Vagina (tissue), 2 donors: Measurements from ENCODE around the gene NCOA5. TPM values are rescaled to one million over a fixed set of nuclear protein-coding genes. Genes with fewer than 3 reads are reported as not detected.
A peak's percentile ranks its signal among the peaks of the same experiment; 100 is the strongest.

Source experiments
- DNase-seq, 2 donors: peaks; one replicate each; pipeline ENCODE4 v3.0.0-alpha.2; 2017; ENCODE audit errors: extremely low spot score in 2 of 2
- H3K27ac ChIP-seq: fragments of 200-600 bp; sonication (generic); one replicate; pipeline ENCODE4 v1.5.1; 2019
- H3K27me3 ChIP-seq: fragments of 200-600 bp; sonication (generic); one replicate; pipeline ENCODE4 v1.5.1; 2019
- H3K36me3 ChIP-seq, 2 donors: fragments of 200-600 bp; sonication (generic); one replicate each; pipeline ENCODE4 v1.5.1; 2017 to 2019
- H3K4me1 ChIP-seq: fragments of 200-600 bp; sonication (generic); one replicate; pipeline ENCODE4 v1.5.1; 2019
- H3K4me3 ChIP-seq, 2 donors: fragments of 200-600 bp; sonication (generic); 1 replicate in 1 of 2; 2 replicates in 1 of 2; pipeline ENCODE4 v1.5.1; 2016 to 2019
- H3K9me3 ChIP-seq: fragments of 200-600 bp; sonication (generic); one replicate; pipeline ENCODE4 v1.5.1; 2019
- POLR2A ChIP-seq, 2 donors: fragments of 450-650 bp; IDR thresholded peaks; one replicate each; pipeline ENCODE4 v1.6.1; 2017; ENCODE audit warnings: antibody characterized with exemption in 2 of 2, mild to moderate bottlenecking in 2 of 2, moderate library complexity in 2 of 2
- POLR2AphosphoS5 ChIP-seq, 2 donors: sonication (generic); formaldehyde crosslinking; IDR thresholded peaks; one replicate each; pipeline ENCODE4 v1.9.0; 2017; ENCODE audit warnings: antibody characterized with exemption in 2 of 2, mild to moderate bottlenecking in 2 of 2, low read depth in 1 of 2; ENCODE audit not compliant: insufficient read depth in 1 of 2
- intact Hi-C: fragments of 100-400 bp; cut with DNase I; formaldehyde crosslinking; loops from one replicate; pipeline ENCODE4 v1.15.1; 2023
- total RNA-seq: library from RNA; depleted of rRNA; stranded (reverse); fragments of >200 nt; gene quantifications from one replicate; pipeline ENCODE4 v1.2.3, GENCODE V29; 2016
- TF ChIP-seq, protein P1 (sequence below), 3 experiments: fragments of 450-650 bp in 2 of 3; fragments of 200-600 bp in 1 of 3; sonication (generic) in 1 of 3; IDR thresholded peaks; one replicate each; pipeline ENCODE4 v1.5.1; 2017 to 2019; ENCODE audit warnings: antibody characterized with exemption in 3 of 3, mild to moderate bottlenecking in 2 of 3, moderate library complexity in 2 of 3

NCOA5 gene
- total RNA-seq, 1 donor from 2014 or later = 33.9 TPM

GRCh38 chr20:46111028-46111835, 21.5 kb upstream of the NCOA5 start:
- Histone ChIP-seq H3K27ac (no peak overlapping the region), H3K27me3 (no peaks in the 10 kb centered on the region), H3K36me3 (no peaks in the 10 kb centered on the region), H3K4me1 (no peaks in the 10 kb centered on the region), H3K4me3 (no peak overlapping the region), H3K9me3 (no peaks in the 10 kb centered on the region)
- DNase-seq = peak in 1 of 2 donors; percentile 54
- intact Hi-C loops = no loop called here
- TF ChIP-seq POLR2A (IDR thresholded peaks at IDR 0.05) (no peak), POLR2AphosphoS5 (IDR thresholded peaks at IDR 0.05; ENCODE audit: insufficient read depth in 1 of 2, low read depth in 1 of 2) (no peak)
- TF ChIP-seq, protein P1, sequence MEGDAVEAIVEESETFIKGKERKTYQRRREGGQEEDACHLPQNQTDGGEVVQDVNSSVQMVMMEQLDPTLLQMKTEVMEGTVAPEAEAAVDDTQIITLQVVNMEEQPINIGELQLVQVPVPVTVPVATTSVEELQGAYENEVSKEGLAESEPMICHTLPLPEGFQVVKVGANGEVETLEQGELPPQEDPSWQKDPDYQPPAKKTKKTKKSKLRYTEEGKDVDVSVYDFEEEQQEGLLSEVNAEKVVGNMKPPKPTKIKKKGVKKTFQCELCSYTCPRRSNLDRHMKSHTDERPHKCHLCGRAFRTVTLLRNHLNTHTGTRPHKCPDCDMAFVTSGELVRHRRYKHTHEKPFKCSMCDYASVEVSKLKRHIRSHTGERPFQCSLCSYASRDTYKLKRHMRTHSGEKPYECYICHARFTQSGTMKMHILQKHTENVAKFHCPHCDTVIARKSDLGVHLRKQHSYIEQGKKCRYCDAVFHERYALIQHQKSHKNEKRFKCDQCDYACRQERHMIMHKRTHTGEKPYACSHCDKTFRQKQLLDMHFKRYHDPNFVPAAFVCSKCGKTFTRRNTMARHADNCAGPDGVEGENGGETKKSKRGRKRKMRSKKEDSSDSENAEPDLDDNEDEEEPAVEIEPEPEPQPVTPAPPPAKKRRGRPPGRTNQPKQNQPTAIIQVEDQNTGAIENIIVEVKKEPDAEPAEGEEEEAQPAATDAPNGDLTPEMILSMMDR (IDR thresholded peaks at IDR 0.05) = no peak

- Histone ChIP-seq H3K27me3 (no peaks in the 10 kb centered on the region), H3K4me3 (no peak overlapping the region), H3K9me3 (no peaks in the 10 kb centered on the region), H3K4me1 (no peaks in the 10 kb centered on the region), H3K36me3 (no peaks in the 10 kb centered on the region), H3K27ac (no peak overlapping the region)
- intact Hi-C loops = no loop called here
- peak in 1 of 2 donors; percentile 64 for DNase-seq
- TF ChIP-seq POLR2AphosphoS5 (IDR thresholded peaks at IDR 0.05; ENCODE audit: insufficient read depth in 1 of 2, low read depth in 1 of 2) (no peak), POLR2A (IDR thresholded peaks at IDR 0.05) (no peak)
- TF ChIP-seq, protein P1 (IDR thresholded peaks at IDR 0.05) = no peak
These were observed 19.2 kb upstream of the NCOA5 start for GRCh38 chr20:46108976-46109375.

GRCh38 chr20:46108435-46108841, 18.7 kb upstream of the NCOA5 start:
- Histone ChIP-seq H3K9me3 (no peaks in the 10 kb centered on the region), H3K36me3 (no peaks in the 10 kb centered on the region), H3K27me3 (no peaks in the 10 kb centered on the region), H3K27ac (no peak overlapping the region), H3K4me1 (no peaks in the 10 kb centered on the region), H3K4me3 (no peak overlapping the region)
- TF ChIP-seq POLR2AphosphoS5 (IDR thresholded peaks at IDR 0.05; ENCODE audit: insufficient read depth in 1 of 2, low read depth in 1 of 2) (no peak), POLR2A (IDR thresholded peaks at IDR 0.05) (no peak)
- TF ChIP-seq, protein P1 (IDR thresholded peaks at IDR 0.05) = no peak
- peak in 1 of 2 donors; percentile 77 for DNase-seq
- intact Hi-C loops = no loop called here

- Histone ChIP-seq H3K27ac (no peak overlapping the region), H3K4me3 (no peak overlapping the region), H3K4me1 (no peaks in the 10 kb centered on the region), H3K9me3 (no peaks in the 10 kb centered on the region), H3K36me3 (no peaks in the 10 kb centered on the region), H3K27me3 (no peaks in the 10 kb centered on the region)
- intact Hi-C loops = no loop called here
- TF ChIP-seq POLR2A (IDR thresholded peaks at IDR 0.05) (no peak), POLR2AphosphoS5 (IDR thresholded peaks at IDR 0.05; ENCODE audit: insufficient read depth in 1 of 2, low read depth in 1 of 2) (no peak)
- TF ChIP-seq, protein P1 (IDR thresholded peaks at IDR 0.05) = no peak
- DNase-seq = no peak
These were observed 17.3 kb upstream of the NCOA5 start for GRCh38 chr20:46107061-46107460.

- Histone ChIP-seq H3K27me3 (no peaks in the 10 kb centered on the region), H3K36me3 (no peaks in the 10 kb centered on the region), H3K4me3 (no peak overlapping the region), H3K27ac (no peak overlapping the region), H3K9me3 (no peaks in the 10 kb centered on the region), H3K4me1 (peaks cover 8% of the 10 kb centered on the region)
- no peak for DNase-seq
- TF ChIP-seq POLR2A (IDR thresholded peaks at IDR 0.05) (no peak), POLR2AphosphoS5 (IDR thresholded peaks at IDR 0.05; ENCODE audit: insufficient read depth in 1 of 2, low read depth in 1 of 2) (no peak)
- TF ChIP-seq, protein P1 (IDR thresholded peaks at IDR 0.05) = no peak
- intact Hi-C loops = no loop called here
These were observed 14.5 kb upstream of the NCOA5 start for GRCh38 chr20:46104262-46104661.
